Sigmoid colon (tissue), 4 donors: Measurements from ENCODE around the gene CTNNB1.

Source experiments
- CTCF ChIP-seq, 4 experiments: fragments of 450-650 bp in 3 of 4; fragments of 200-600 bp in 1 of 4; IDR thresholded peaks; one replicate each; pipeline ENCODE4 v1.5.1; 2016 to 2019; ENCODE audit warnings: antibody characterized with exemption in 4 of 4, mild to moderate bottlenecking in 3 of 4, moderate library complexity in 2 of 4
- EP300 ChIP-seq, 4 donors: sonication (generic); formaldehyde crosslinking; IDR thresholded peaks; one replicate each; pipeline ENCODE4 v1.6.1; 2017; ENCODE audit warnings: antibody characterized with exemption in 4 of 4
- POLR2A ChIP-seq, 2 donors: fragments of 450-650 bp; IDR thresholded peaks; one replicate each; pipeline ENCODE4 v1.6.1; 2016; ENCODE audit warnings: antibody characterized with exemption in 2 of 2, mild to moderate bottlenecking in 2 of 2, moderate library complexity in 2 of 2
- POLR2AphosphoS5 ChIP-seq, 4 donors: sonication (generic); formaldehyde crosslinking; IDR thresholded peaks; one replicate each; pipeline ENCODE4 v1.6.1; 2017; ENCODE audit warnings: antibody characterized with exemption in 4 of 4

- TF ChIP-seq CTCF (IDR thresholded peaks at IDR 0.05) (no peak), POLR2A (IDR thresholded peaks at IDR 0.05) (no peak), EP300 (IDR thresholded peaks at IDR 0.05) (no peak), POLR2AphosphoS5 (IDR thresholded peaks at IDR 0.05) (no peak)
Measured at GRCh38 chr3:41213588-41213987, 14.3 kb downstream of the CTNNB1 start.
